NCI-H460 (cell line): ENCODE results near the gene RRH. TPM values are rescaled to one million over a fixed set of nuclear protein-coding genes. Genes with fewer than 3 reads are reported as not detected.
A peak's percentile ranks its signal among the peaks of the same experiment; 100 is the strongest.
"Not testable (repeated sequence)": the region's sequence is repeated elsewhere in the genome, so short reads cannot be mapped to it uniquely, and the experiment has no call there.

Source experiments
- DNase-seq: peaks from one replicate; pipeline ENCODE4 v3.0.0-alpha.2; 2016; ENCODE audit warnings: low read depth; ENCODE audit errors: extremely low read depth
- polyA plus RNA-seq: library from polyadenylated mRNA; depleted of rRNA; stranded (reverse); fragments of >200 nt; gene quantifications from 2 replicates; pipeline ENCODE4 v1.2.3, GENCODE V29; 2014; cell fraction: nucleus; rRNA removed
- total RNA-seq: library from RNA; depleted of rRNA; stranded (reverse); fragments of >200 nt; shearing (Covaris generic); gene quantifications from 2 replicates; pipeline ENCODE4 v1.2.3, GENCODE V29; 2014; rRNA removed

Gene RRH
- not detected in 2 replicates for total RNA-seq
- not detected in 2 replicates for polyA plus RNA-seq

- DNase-seq: no peak
Observed at GRCh38 chr4:109827672-109828071, at the start of gene RRH. Gene RRH, plus strand, starts transcription at chr4:109827972. Its CDS starts 56 bp downstream, at chr4:109828028.

GRCh38 chr4:109782092-109782491, 45.7 kb upstream of the RRH start:
- not testable (repeated sequence) for DNase-seq

- no peak for DNase-seq
Observed at GRCh38 chr4:109786846-109787245, 40.9 kb upstream of the RRH start.

GRCh38 chr4:109787807-109788206, 40.0 kb upstream of the RRH start:
- no peak for DNase-seq

GRCh38 chr4:109795059-109795458, 32.7 kb upstream of the RRH start:
- no peak for DNase-seq

GRCh38 chr4:109798866-109799265, 28.9 kb upstream of the RRH start:
- DNase-seq: no peak

GRCh38 chr4:109801099-109801789, 26.5 kb upstream of the RRH start:
- no peak for DNase-seq

- DNase-seq: no peak
Observed at GRCh38 chr4:109801895-109802319, 25.9 kb upstream of the RRH start, which contains the start of gene CFI. Gene CFI, minus strand, starts transcription at chr4:109801999. Its CDS starts 28 bp downstream, at chr4:109801971.

- peak; percentile 44 for DNase-seq
Observed at GRCh38 chr4:109803924-109804571, 23.7 kb upstream of the RRH start.

- no peak for DNase-seq
Observed at GRCh38 chr4:109809655-109810054, 18.1 kb upstream of the RRH start.

- no peak for DNase-seq
Observed at GRCh38 chr4:109810552-109811387, 17.0 kb upstream of the RRH start.

- DNase-seq: no peak
Observed at GRCh38 chr4:109811707-109812106, 16.1 kb upstream of the RRH start.

GRCh38 chr4:109815151-109816081, 12.4 kb upstream of the RRH start, which contains the start of gene GAR1:
Gene GAR1, plus strand, starts transcription at chr4:109815762. Its CDS starts 403 bp downstream, at chr4:109816165.
- DNase-seq: peak; percentile 86

- no peak for DNase-seq
Observed at GRCh38 chr4:109816082-109816442, 11.7 kb upstream of the RRH start.

GRCh38 chr4:109816894-109817293, 10.9 kb upstream of the RRH start:
- no peak for DNase-seq

- DNase-seq: no peak
Observed at GRCh38 chr4:109818268-109818667, 9.5 kb upstream of the RRH start.

GRCh38 chr4:109820563-109820962, 7.2 kb upstream of the RRH start:
- no peak for DNase-seq

GRCh38 chr4:109821185-109821584, 6.6 kb upstream of the RRH start:
- DNase-seq: no peak

- no peak for DNase-seq
Observed at GRCh38 chr4:109826719-109827118, 1.1 kb upstream of the RRH start.

- DNase-seq: no peak
Observed at GRCh38 chr4:109833756-109834155, 6.0 kb downstream of the RRH start.
